Measurements from ENCODE around the gene KLHL3. TPM values are rescaled to one million over a fixed set of nuclear protein-coding genes. Genes with fewer than 3 reads are reported as not detected.

The KLHL3 gene
- total and polyA plus RNA-seq, 10 donors, result 1.3 to 17.9 (median 9.5) TPM

- intact Hi-C loops (cut with DNase I; ENCODE audit: low total_unique reads), result no loop called here
- H3K4me3 ChIP-seq, result no peak overlapping the region
- TF ChIP-seq POLR2AphosphoS5 (IDR thresholded peaks at IDR 0.05) (no peak), POLR2A (IDR thresholded peaks at IDR 0.05) (no peak), CTCF (IDR thresholded peaks at IDR 0.05 in 8 of 11, conservative IDR thresholded peaks at IDR 0.05 in 3 of 11) (no peak)
- DNase-seq, result no peak
- no peaks in the 10 kb centered on the region for H3K27me3 ChIP-seq (replicated peaks in 1 of 7)
- peaks cover 0 to 20% (median 12%) of the 10 kb centered on the region in 6 donors for H3K4me1 ChIP-seq
- WGBS, 5 donors, result 0 to 32% (median 18%) methylated on average over 1 of the region's 1 CpG
- H3K9me3 ChIP-seq, result no peaks in the 10 kb centered on the region
- H3K36me3 ChIP-seq, result peaks cover 0 to 16% (median 3%) of the 10 kb centered on the region in 6 donors
- peak overlapping the region; percentile 24 to 84 (median 64) for H3K27ac ChIP-seq
Measured at GRCh38 chr5:137696481-137696880, 39.4 kb downstream of the KLHL3 start.

DNA sequence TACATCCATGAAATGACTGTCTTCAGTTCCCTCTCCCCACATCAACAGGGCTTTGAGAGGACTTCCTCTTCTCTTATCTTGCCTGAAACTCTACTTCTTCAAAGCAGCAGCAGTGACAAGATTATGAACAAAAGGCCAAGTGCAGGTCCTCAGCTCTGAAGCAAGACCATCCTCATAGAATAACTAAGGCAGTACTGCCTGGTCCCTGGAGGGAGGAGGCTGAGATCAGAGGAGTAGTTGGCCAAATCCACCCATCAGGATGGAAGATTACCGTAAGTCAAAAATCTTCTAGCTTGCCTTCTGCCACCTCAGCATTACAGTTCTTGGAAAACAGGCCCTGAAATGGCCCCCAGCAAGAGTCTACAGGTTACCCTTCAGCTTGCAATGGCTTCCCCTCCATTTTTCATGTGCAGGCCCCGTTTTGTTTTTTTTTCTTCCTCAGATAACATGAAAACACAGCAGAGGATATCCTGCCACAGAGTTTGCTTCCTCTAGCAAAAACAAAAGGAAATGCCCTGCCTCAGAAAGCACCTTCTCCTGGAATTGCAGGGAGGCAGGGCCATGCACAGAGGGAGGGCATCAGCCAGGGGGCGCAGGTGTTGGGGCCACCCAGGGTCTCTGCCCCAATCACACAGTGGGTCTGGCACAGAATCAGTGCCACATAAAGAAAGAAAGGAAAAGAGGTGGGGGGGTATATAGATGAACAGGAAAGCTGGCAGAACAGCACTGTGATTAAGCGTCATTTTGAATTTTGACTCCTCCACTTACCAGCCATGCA is 40.0 kb downstream of the KLHL3 start:
- TF ChIP-seq CTCF (IDR thresholded peaks at IDR 0.05 in 8 of 11, conservative IDR thresholded peaks at IDR 0.05 in 3 of 11) (peak in 10 of 11 experiments; percentile 12 to 74 (median 53)), POLR2AphosphoS5 (IDR thresholded peaks at IDR 0.05) (peak in 2 of 3 donors; percentile 56 to 62), POLR2A (IDR thresholded peaks at IDR 0.05) (no peak)
- 30 to 38% (median 32%) methylated on average over 4 of the region's 4 CpGs for WGBS, 5 donors
- no peak for DNase-seq
- peaks cover 0 to 20% (median 5%) of the 10 kb centered on the region in 6 donors for H3K36me3 ChIP-seq
- intact Hi-C loops (cut with DNase I; ENCODE audit: low total_unique reads), result no loop called here
- H3K4me1 ChIP-seq, result peaks cover 0 to 20% (median 12%) of the 10 kb centered on the region in 6 donors
- no peaks in the 10 kb centered on the region for H3K27me3 ChIP-seq (replicated peaks in 1 of 7)
- peak overlapping the region; percentile 24 to 84 (median 64) for H3K27ac ChIP-seq
- no peak overlapping the region for H3K4me3 ChIP-seq
- no peaks in the 10 kb centered on the region for H3K9me3 ChIP-seq

GRCh38 chr5:137693951-137694721 is 41.8 kb downstream of the KLHL3 start:
- Histone ChIP-seq H3K4me3 (no peak overlapping the region), H3K9me3 (peaks cover 0 to 4% (median 0%) of the 10 kb centered on the region in 8 donors), H3K27me3 (replicated peaks in 1 of 7) (no peaks in the 10 kb centered on the region), H3K36me3 (peaks cover 0 to 32% (median 5%) of the 10 kb centered on the region in 6 donors), H3K27ac (no peak overlapping the region), H3K4me1 (peaks cover 0 to 20% (median 12%) of the 10 kb centered on the region in 6 donors)
- TF ChIP-seq CTCF (IDR thresholded peaks at IDR 0.05 in 8 of 11, conservative IDR thresholded peaks at IDR 0.05 in 3 of 11) (no peak), POLR2AphosphoS5 (IDR thresholded peaks at IDR 0.05) (no peak), POLR2A (IDR thresholded peaks at IDR 0.05) (no peak)
- no peak for DNase-seq
- WGBS, 5 donors, result 86 to 93% (median 90%) methylated on average over 7 of the region's 7 CpGs
- intact Hi-C loops (cut with DNase I; ENCODE audit: low total_unique reads), result no loop called here
